Fibroblast of villous mesenchyme (primary cell): ENCODE measurements around the gene WDFY2. TPM values are rescaled to one million over a fixed set of nuclear protein-coding genes. Genes with fewer than 3 reads are reported as not detected.
A peak's percentile ranks its signal among the peaks of the same experiment; 100 is the strongest.
"Not testable (repeated sequence)": the region's sequence is repeated elsewhere in the genome, so short reads cannot be mapped to it uniquely, and the experiment has no call there.

ENCODE experiments used
- DNase-seq: peaks from one replicate; pipeline ENCODE4 v3.0.0-alpha.2; 2010; ENCODE audit warnings: low read depth
- H3K4me3 ChIP-seq: 2 replicates; pipeline ENCODE4 v1.5.1; 2011; ENCODE audit warnings: low read depth, mild to moderate bottlenecking, low read length
- CTCF ChIP-seq: IDR thresholded peaks from 2 replicates; pipeline ENCODE4 v1.5.1; 2012; ENCODE audit warnings: low read depth, mild to moderate bottlenecking, low read length; ENCODE audit not compliant: insufficient read depth
- total RNA-seq: library from RNA; depleted of rRNA; stranded (reverse); fragments of >200 nt; gene quantifications from 2 replicates; pipeline ENCODE4 v1.2.3, GENCODE V29; 2012

WDFY2 gene
- total RNA-seq, 1 donor = 6.0 TPM

- no peak for DNase-seq
- H3K4me3 ChIP-seq = no peak overlapping the region
- no peak for TF ChIP-seq CTCF
These were observed 19.6 kb upstream of the WDFY2 start for GRCh38 chr13:51564671-51565070.

- not testable (repeated sequence) for H3K4me3 ChIP-seq, DNase-seq
These were observed 15.3 kb upstream of the WDFY2 start for GRCh38 chr13:51569001-51569400.

GRCh38 chr13:51576754-51577153 lies 7.5 kb upstream of the WDFY2 start:
- DNase-seq = no peak
- TF ChIP-seq CTCF = no peak
- no peak overlapping the region for H3K4me3 ChIP-seq

GRCh38 chr13:51577690-51578089 lies 6.6 kb upstream of the WDFY2 start:
- DNase-seq = no peak
- no peak overlapping the region for H3K4me3 ChIP-seq
- TF ChIP-seq CTCF = no peak

- H3K4me3 ChIP-seq = no peak overlapping the region
- no peak for DNase-seq
- TF ChIP-seq CTCF = no peak
These were observed 4.6 kb upstream of the WDFY2 start for GRCh38 chr13:51579676-51580075.

GRCh38 chr13:51581148-51581820 lies 3.0 kb upstream of the WDFY2 start:
- no peak overlapping the region for H3K4me3 ChIP-seq
- TF ChIP-seq CTCF = no peak
- DNase-seq = no peak

GRCh38 chr13:51583469-51583874 lies 790 bp upstream of the WDFY2 start:
- no peak for DNase-seq
- TF ChIP-seq CTCF = no peak
- peak overlapping the region; percentile 92 for H3K4me3 ChIP-seq
